NCI-H524 (cell line): Measurements from ENCODE around the gene POMT2.
"Not testable (repeated sequence)": the region's sequence is repeated elsewhere in the genome, so short reads cannot be mapped to it uniquely, and the experiment has no call there.

Source experiments
- DNase-seq, 2 experiments: peaks; one replicate each; lab custom pipeline; 2025; lab: John Stamatoyannopoulos, UW

POMT2 gene, protein sequence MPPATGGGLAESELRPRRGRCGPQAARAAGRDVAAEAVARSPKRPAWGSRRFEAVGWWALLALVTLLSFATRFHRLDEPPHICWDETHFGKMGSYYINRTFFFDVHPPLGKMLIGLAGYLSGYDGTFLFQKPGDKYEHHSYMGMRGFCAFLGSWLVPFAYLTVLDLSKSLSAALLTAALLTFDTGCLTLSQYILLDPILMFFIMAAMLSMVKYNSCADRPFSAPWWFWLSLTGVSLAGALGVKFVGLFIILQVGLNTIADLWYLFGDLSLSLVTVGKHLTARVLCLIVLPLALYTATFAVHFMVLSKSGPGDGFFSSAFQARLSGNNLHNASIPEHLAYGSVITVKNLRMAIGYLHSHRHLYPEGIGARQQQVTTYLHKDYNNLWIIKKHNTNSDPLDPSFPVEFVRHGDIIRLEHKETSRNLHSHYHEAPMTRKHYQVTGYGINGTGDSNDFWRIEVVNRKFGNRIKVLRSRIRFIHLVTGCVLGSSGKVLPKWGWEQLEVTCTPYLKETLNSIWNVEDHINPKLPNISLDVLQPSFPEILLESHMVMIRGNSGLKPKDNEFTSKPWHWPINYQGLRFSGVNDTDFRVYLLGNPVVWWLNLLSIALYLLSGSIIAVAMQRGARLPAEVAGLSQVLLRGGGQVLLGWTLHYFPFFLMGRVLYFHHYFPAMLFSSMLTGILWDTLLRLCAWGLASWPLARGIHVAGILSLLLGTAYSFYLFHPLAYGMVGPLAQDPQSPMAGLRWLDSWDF

DNA sequence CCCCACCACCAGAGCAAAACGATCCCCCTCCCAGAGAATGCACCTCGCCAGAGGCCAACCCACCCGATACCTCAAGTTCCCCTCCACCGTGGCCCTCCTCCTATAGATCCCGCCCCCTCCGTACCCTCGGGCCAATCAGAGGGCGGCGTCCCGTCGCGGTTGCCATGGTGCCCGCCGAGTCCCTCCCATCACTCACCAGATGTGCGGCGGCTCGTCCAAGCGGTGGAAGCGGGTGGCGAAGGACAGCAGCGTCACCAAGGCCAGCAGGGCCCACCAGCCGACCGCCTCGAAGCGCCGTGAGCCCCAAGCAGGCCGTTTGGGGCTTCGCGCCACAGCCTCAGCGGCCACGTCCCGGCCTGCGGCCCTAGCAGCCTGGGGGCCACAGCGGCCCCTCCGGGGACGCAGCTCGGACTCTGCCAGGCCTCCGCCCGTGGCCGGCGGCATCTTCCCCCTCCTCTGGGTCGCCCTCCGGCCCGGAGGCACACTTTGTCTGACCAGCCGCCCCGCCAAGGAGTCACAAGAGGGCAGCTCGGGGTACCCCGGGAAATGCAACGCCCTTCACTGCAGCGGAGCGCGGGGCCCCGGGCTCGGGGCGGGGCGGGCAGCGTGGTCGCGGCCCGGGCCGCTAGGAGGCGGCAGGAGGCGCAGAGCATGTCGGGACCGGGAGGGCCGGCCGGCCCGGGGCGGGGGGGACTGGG lies at the start of gene POMT2:
TSS of gene POMT2 (minus strand) at position 646 of the 698 bp plus-strand sequence. CDS start at position 444, 202 bp downstream.
- peak; percentile 97 to 98 for DNase-seq

DNA sequence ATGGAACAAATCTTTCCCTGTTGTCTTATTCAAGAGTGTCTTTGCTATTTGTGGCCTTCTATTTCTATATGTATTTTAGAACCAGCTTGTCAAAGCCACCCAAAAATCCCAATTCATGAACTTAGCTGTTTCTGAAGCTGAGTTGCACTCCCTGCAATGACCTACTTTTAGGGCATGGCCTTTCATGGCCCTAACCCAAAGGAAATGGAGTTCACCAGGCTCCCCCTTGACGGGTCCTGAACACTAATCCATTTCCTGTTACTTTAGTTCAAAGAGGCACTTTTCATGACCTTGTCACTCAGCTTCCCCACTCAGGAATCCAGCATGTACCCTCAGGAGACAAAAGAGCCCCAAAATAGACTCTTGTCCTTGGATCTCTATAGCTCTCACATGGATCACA lies 48.6 kb upstream of the POMT2 start:
- DNase-seq, result no peak

DNA sequence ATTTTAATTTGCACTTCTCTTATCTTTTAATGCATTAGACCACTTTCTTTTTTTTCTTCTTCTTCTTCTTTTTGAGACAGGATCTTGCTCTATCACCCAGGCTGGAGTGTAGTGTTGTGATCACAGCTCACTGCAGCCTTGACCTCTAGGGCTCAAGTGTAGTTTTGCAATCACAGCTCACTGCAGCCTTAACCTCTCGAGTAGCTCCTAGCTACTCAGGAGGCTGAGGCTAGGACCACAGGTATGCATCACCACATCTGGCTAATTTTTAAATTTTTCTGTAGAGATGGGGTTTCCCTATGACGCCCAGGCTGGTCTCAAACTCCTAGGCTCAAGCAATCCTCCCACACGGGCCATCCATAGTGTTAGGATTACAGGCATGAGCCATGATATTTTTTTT lies 43.5 kb upstream of the POMT2 start:
- no peak for DNase-seq

DNA sequence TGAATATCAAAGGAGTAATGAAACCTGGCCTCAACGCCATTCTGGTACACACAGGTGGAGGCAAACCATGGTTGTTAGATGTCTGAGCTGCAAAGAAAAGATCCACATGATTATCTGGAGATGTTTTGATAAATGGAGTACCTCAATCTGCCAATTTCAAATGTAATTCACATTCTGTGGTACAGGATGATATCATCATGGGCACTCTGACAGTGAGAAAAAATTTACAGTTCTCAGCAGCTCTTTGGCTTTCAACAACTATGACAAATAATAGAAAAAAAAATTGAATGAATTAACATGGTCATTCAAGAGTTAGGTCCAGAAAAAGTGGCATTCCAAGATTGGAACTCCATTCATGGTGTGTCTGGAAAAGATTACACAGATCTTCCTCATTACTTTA lies 38.9 kb upstream of the POMT2 start:
- no peak for DNase-seq

DNA sequence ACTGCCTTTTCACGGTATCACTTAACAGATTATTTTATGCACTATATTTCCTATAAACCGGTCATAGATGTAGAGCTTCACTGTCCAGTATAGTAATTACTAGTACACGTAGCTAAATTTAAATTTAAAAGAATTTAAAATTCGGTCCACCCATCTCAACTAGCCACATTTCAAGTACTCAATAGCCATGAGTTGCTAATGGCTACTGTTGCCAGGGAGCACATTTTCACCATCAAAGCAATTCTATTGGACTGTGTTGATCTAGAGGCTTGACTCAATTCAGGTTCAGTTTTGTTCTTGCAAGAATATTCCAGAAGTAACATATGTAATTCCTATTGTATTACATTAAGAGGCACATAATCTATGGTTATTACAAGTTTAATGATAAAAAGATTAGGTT lies 36.2 kb upstream of the POMT2 start:
- DNase-seq, result no peak

DNA sequence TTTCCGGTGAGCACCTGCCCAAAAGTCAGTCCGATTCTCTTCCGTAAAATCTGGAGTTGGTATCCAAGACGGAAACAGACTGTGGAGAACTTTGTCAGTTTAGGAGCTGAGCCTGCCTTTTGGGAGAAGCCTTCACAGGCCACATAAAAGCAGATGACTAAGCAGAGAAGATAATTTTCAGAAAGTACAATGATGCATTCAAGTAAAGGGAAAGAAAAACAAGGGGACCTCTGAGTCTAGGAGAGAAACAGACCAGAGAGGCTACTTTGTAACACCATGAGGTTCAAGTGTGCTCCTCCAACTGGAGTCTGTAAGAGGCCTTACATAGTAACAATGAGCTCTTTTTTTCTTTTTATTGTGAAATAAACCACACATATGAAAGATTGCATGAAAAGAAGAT lies 35.1 kb upstream of the POMT2 start:
- DNase-seq, result no peak

DNA sequence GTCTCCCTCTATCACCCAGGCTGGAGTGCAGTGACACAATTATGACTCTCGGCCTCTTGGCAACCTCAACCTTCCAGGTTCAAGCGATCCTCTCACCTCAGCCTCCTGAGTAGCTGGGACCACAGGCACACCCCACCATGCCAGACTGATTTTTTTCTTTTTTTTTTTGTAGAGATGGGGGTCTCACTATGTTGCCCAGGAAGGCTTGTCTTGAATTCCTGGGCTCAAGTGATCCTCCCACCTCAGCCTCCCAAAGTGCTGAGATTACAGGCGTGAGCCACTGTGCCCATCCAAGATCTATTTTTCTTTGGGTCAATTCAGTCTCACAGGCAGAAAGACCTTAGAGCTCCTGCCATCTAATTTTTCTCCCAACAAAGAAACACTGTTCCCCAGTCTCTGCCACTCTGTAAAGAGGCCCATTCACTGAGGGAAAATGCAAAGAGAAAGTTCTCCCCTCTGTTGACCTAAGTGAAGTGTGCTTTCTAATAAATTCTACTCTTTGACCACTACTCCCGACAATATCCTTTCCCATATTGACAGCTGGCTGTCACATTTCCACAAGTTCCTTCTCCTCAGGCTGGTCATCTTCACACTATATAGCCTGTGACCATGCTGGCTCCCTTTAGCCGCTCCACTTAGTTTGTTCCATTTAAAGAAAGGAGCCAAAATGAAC lies 32.9 kb upstream of the POMT2 start:
- no peak for DNase-seq

DNA sequence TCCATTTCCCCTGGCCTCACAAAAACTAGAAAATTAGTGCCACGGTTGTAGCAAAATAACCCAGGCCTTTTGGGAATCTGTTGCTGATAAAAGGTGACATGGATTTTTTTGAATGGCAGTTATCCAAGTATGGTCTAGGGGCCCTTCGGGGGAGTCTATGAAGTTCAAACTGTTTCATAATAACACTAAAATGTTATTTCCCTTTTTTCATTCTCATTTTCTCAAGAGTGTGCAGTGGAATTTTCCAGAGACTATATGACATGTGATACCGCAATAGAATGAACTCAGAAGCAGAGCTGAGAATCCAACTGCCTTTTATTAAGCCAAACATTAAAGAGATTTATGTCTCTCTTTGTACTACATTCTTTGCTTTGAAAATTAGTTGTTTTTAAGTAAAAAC lies 27.1 kb upstream of the POMT2 start:
- no peak for DNase-seq

DNA sequence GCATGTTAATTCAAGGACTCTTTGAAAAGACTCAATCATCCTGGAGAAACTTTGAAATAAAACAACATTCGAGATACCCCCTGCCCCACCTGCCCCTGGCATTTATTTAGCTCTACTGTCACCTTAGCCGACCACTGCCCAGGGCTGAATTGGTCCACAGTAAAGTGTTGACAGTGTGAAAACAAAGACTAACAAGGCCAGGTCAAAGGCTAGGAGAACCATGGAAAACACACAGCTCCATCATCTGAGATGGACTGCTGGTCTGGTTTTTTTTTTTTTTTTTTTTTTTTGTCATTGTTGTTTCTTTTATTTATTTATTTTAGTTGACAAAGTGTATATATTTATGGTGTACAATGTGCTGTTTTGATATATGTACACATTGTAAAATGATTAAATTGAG lies 25.8 kb upstream of the POMT2 start:
- DNase-seq, result no peak

DNA sequence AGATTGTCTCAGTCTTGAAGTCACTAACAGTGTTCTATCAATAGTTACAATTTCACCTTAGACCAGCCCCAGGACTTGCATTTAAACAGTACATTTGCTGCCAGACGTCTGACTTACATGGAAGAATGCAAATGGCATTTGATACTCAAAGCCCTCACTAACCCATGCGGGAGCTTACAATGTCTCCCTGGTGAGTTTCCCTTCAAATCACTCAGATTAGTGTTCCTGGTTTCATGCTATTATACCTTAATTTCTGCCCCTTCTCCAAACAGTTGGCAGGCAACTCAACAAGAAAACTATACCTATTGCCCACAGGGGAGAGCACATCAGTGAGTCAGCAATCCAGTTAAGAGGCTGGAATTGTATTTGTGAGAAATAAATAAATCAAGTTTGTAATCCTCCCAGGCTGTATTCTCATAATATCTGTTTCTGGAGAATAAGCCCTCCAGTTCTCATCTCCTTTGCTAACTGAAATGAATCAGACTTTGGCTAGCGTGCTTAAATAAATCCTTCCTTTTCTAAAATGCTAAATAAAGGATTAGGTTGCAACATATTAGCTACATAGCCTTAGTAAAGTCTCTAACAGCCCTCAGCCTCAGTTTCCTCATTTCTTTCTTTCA lies 23.8 kb upstream of the POMT2 start:
- DNase-seq, result peak in 1 of 2 experiments; percentile 59

DNA sequence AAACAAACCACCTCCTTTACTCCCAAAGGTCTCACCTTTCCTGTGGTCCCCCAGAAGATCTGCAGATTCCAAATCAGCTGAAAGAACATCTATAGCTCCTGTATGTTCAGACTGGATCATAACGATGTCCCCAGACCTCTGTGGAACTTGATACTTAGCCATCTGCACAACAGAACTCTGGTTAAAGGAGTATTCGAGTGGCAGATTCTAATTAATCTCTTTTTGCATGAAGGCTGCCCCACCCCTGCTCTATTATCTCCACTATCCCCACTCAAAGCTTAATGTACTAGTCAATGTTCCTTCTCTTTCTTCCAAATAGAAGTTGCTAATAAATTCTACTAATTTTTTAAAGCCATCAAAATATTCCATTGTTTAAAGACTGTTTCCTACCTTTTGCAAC lies 23.0 kb upstream of the POMT2 start:
- DNase-seq, result peak; percentile 96 to 97

DNA sequence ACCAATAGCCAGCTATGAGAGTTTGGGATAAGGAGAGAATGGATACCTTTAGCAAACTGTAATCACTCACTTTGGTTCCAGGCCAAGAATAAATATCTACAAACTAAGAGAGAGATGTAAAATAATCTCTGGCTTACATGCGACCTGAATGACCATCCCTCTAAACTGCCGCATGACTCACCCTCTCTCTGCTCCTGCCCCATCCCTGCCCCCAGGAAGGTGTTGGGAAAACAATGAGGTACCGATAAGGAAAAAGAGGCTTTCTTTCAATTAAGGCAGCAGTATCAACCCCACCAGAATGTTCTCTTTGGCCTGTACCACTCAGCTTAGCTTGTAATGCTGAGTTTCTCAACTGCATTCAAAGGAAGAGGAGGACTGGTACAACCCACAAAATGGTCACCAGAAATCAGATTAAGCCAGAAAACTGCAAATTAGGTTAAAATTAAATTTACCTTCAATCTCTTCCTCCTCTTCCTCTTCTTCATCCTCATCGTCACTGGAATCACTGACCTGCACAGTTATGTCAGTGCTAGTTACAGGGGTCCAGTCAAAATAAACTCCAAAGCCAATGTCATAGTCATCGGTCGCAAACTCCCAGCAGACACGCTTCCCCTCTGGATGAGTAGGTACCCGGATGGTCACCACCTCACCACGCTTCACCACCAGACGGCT lies 22.2 kb upstream of the POMT2 start:
- DNase-seq, result no peak

DNA sequence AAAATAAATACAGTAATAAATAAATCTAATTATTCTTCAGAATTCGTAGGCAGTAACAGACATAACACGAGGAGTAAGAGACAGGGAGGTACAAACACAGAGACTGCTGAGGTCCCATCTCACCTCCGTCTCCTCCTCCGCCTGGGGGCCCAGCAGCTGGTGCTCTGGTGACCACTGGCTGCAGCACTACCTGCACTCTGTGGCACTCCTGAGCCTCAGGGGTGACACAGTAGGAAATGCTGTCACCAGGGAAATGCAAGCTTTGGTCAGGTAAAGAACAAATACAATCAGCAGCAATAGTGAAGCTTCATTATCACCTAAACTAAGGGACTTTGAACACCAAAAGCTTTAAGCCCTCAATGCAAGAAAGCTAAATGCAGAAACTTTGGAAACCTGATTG lies 19.7 kb upstream of the POMT2 start:
- DNase-seq, result no peak

DNA sequence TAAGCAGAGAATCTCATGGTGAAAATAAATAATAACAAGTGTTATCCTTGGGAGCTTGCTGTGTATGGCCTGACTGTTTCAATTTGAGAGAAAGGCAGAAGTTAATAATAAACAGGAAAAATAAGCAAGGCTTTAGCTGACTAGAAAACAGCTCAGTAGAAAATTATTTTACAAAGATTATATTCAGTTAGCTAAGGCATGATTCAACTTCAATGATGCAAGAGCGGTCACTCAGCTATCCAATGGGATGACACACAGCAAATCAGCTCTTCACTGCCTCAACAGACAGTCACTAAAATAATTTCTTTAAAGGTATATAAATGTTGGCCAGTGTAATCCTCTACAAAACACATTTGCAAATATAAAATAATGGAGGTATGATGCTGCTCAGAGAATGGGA lies 18.7 kb upstream of the POMT2 start:
- no peak for DNase-seq

DNA sequence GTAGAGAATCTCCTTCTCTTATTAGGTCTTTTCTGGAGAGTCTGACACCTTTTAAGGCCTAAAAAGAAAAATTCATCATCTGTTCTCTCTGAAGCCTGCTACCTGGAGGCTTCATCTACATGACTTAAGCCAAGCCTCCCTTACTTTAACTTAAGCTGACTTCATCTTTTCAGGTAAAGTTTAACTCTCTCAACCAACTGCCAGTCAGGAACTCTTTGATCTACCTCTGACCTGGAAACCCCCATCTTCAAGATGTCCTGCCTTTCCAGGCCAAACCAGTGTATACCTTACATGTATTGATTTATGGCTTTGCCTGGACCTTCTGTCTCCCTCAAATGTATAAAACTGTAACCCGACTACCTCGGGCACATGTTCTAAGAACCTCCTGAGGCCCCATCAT lies 17.6 kb upstream of the POMT2 start:
- DNase-seq, result no peak

DNA sequence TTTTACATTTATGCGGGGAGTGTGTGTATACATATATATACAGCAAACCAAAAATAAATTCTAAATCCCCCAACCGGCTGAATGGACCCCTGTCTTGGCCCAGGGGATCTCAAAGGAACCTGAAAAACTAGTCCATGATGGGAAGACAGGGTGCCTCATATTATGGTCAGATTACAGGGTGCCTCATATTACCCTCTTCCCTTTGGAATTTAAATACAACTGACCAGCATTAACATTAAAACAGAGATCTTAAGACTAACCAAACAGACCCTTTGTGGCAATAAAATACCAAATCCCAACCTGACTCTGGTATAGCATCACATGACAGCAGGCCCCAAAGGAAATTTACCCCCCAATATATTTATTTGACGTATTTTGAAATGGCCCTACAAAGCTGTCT lies 17.2 kb upstream of the POMT2 start:
- no peak for DNase-seq

DNA sequence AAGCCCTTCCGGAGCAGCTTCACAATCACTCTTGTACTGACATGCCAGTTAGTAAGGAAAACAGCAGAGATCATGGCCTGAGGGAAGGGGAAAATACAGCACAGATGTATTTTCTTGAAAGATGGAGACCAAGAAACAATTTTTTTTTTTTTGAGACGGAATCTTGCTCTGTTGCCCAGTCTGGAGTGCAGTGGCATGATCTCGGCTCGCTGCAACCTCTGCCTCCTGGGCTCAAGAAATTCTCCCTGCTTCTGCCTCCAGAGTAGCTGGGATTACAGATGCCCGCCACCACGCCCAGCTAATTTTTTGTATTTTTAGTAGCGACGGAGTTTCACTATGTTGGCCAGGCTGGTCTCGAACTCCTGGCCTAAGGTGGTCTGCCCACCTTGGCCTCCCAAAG lies 16.6 kb upstream of the POMT2 start:
- not testable (repeated sequence) for DNase-seq

DNA sequence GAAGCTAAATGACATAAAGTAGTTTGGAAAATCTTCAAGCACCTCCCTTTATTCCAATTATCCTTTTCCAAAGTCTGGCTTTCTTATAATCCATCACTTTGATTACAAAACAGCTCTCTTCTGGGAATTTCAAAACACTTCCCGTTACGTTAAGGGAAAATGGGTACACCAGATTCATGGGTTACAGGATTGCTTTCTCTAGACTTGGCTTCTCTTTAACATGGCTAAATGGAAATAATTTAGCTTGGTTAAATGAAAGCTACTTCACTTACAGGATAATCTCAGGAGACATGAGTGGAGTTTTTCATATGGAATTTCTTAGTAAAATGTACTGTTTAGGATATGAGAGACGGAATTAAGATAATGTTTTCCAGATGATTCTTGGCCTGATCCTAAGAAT lies 14.9 kb upstream of the POMT2 start:
- no peak for DNase-seq

DNA sequence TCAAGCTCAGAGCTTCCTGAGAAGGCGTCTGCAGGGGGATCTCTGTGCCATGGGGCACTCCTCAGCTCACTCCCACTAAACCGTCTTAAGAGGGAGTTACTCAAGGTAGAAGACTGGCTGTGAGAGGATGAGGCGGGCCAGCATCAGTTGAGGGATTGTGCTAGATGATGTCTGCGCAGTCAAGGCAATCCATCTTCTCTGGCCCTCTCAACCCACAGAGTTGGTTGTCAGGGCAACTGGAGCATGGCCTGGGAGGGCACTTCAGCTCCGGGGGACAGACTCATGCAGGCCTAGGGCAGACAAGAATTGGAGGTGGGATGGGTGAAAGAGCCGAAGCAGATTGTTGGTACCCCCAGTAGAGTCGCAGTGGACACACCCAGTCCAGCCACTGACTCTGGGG lies 9.2 kb upstream of the POMT2 start:
- DNase-seq, result no peak

DNA sequence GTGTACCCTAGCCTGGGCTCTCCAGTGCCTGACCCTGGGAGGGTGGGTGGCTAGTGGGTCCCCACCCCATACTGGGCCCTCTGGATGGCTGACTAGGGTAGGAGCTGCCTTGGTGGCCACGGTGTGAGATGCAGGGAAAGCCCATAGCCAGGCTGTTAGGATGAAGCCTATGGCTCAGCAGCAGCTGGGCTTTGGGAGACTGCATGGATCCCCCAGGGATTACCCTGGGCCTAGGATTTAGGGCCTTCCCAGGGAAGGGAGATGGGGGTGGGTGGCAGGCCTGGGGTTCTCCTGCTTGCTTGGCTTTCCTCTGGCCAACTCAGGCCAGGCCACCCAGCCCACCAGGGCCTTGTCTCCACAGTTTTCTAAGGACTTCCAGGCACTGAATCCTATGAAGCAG lies 6.4 kb upstream of the POMT2 start:
- DNase-seq, result no peak

DNA sequence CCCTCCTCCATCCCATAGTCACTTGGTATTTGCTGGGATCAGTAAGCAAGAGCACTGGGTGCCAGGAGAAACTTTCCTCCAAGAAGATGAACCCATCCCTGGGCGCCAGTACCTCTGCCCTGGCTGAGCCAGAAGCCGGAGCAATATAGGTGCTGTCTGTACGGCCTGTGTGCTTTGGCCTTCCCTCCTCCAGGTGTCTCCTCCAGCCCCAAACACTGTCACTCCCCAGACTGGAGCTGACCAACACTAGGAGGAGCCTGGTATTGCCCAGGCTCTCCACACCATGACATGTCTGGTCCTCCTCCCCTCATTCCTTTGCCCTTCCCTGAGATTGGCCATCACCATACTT lies 5.0 kb upstream of the POMT2 start:
- no peak for DNase-seq
